Smooth muscle cell (in vitro differentiated cells): ENCODE results near the gene ANGPTL2. TPM values are rescaled to one million over a fixed set of nuclear protein-coding genes. Genes with fewer than 3 reads are reported as not detected.

Source experiments
- DNase-seq: peaks from one replicate; lab custom pipeline; 2025; ENCODE audit not compliant: unreplicated experiment; lab: John Stamatoyannopoulos, UW
- H2AFZ ChIP-seq: fragments of 200-600 bp; sonication (generic); 2 replicates; pipeline ENCODE4 v1.6.0; 2016; ENCODE audit warnings: antibody characterized with exemption, low read depth, mild to moderate bottlenecking
- H3F3A ChIP-seq: fragments of 200-600 bp; sonication (generic); 2 replicates; pipeline ENCODE4 v1.6.0; 2017; ENCODE audit warnings: antibody characterized with exemption, low read depth
- H3K27ac ChIP-seq: fragments of 200-600 bp; sonication (generic); 2 replicates; pipeline ENCODE4 v1.5.1; 2016; ENCODE audit warnings: low read depth, mild to moderate bottlenecking
- H3K27me3 ChIP-seq: fragments of 200-600 bp; sonication (generic); 2 replicates; pipeline ENCODE4 v1.6.1; 2016; ENCODE audit warnings: low read depth, mild to moderate bottlenecking
- H3K36me3 ChIP-seq: fragments of 200-600 bp; sonication (generic); 2 replicates; pipeline ENCODE4 v1.5.1; 2016; ENCODE audit warnings: low read depth
- H3K4me1 ChIP-seq: fragments of 200-600 bp; sonication (generic); 2 replicates; pipeline ENCODE4 v1.5.1; 2016; ENCODE audit warnings: low read depth
- H3K4me2 ChIP-seq: fragments of 200-600 bp; sonication (generic); 2 replicates; pipeline ENCODE4 v1.6.0; 2016; ENCODE audit warnings: mild to moderate bottlenecking
- H3K4me3 ChIP-seq: fragments of 200-600 bp; sonication (generic); 2 replicates; pipeline ENCODE4 v1.5.1; 2016; ENCODE audit warnings: mild to moderate bottlenecking
- H3K79me2 ChIP-seq: fragments of 200-600 bp; sonication (generic); 2 replicates; pipeline ENCODE4 v1.6.0; 2016; ENCODE audit warnings: low read depth, mild to moderate bottlenecking
- H3K9ac ChIP-seq: fragments of 200-600 bp; sonication (generic); 2 replicates; pipeline ENCODE4 v1.6.0; 2016; ENCODE audit warnings: low read depth
- H3K9me3 ChIP-seq: fragments of 200-600 bp; sonication (generic); replicated peaks from 2 replicates; pipeline ENCODE4 v1.5.1; 2016; ENCODE audit warnings: low read depth
- H4K20me1 ChIP-seq: fragments of 200-600 bp; sonication (generic); 2 replicates; pipeline ENCODE4 v1.6.0; 2016; ENCODE audit warnings: low read depth
- CTCF ChIP-seq: fragments of 200-600 bp; sonication (generic); IDR thresholded peaks from 2 replicates; pipeline ENCODE4 v1.5.1; 2017; ENCODE audit warnings: borderline replicate concordance, mild to moderate bottlenecking, antibody characterized with exemption; ENCODE audit not compliant: insufficient read depth, poor library complexity, severe bottlenecking
- WGBS: methylation state at CpG from one replicate; pipeline ENCODE4 v1.1.7; 2016; ENCODE audit warnings: low lambda C conversion rate; 5-methylcytosine and 5-hydroxymethylcytosine counted together
- polyA plus RNA-seq: library from polyadenylated mRNA; unstranded; fragments of >200 nt; fragmentation: Nextera tagmentation; extraction: Ambion mirVana; gene quantifications from 2 replicates; pipeline ENCODE4 v1.2.1, GENCODE V29; 2016
- total RNA-seq: library from RNA; depleted of rRNA; stranded (reverse); fragments of >200 nt; gene quantifications from 2 replicates; pipeline ENCODE4 v1.2.3, GENCODE V29; 2014

Gene ANGPTL2
- total and polyA plus RNA-seq, 2 experiments from 2014 or later = 16.1 to 18.7 TPM

- Histone ChIP-seq H3K27me3 (no peaks in the 10 kb centered on the region), H4K20me1 (peaks cover 6% of the 10 kb centered on the region), H2AFZ (no peak overlapping the region), H3K4me3 (no peak overlapping the region), H3K9me3 (no peaks in the 10 kb centered on the region), H3K4me1 (peaks cover 7% of the 10 kb centered on the region), H3K36me3 (no peaks in the 10 kb centered on the region), H3F3A (no peaks in the 10 kb centered on the region), H3K9ac (no peak overlapping the region), H3K27ac (no peak overlapping the region), H3K4me2 (no peak overlapping the region), H3K79me2 (peaks cover 5% of the 10 kb centered on the region)
- DNase-seq = no peak
- WGBS = 94% methylated on average over 6 of the region's 6 CpGs
- no peak for TF ChIP-seq CTCF
These were observed 6.2 kb downstream of the ANGPTL2 start for GRCh38 chr9:127116088-127116726.

GRCh38 chr9:127114606-127115005 is 7.8 kb downstream of the ANGPTL2 start:
- H3K9me3 ChIP-seq = no peaks in the 10 kb centered on the region

GRCh38 chr9:127113191-127113972 is 9.1 kb downstream of the ANGPTL2 start:
- no peaks in the 10 kb centered on the region for H4K20me1 ChIP-seq
- no peaks in the 10 kb centered on the region for H3K36me3 ChIP-seq
- no peaks in the 10 kb centered on the region for H3K27me3 ChIP-seq
- no peak overlapping the region for H3K9ac ChIP-seq
- H3K4me1 ChIP-seq = peaks cover 4% of the 10 kb centered on the region
- H3K27ac ChIP-seq = no peak overlapping the region
- no peak overlapping the region for H3K4me3 ChIP-seq
- H3K9me3 ChIP-seq = no peaks in the 10 kb centered on the region
- no peaks in the 10 kb centered on the region for H3K79me2 ChIP-seq
- 94% methylated on average over 10 of the region's 10 CpGs for WGBS
- DNase-seq = no peak
- H3K4me2 ChIP-seq = no peak overlapping the region
- H2AFZ ChIP-seq = no peak overlapping the region
- TF ChIP-seq CTCF = no peak
- H3F3A ChIP-seq = no peaks in the 10 kb centered on the region

More at GRCh38 chr9:127114606-127115005, 7.8 kb downstream of the ANGPTL2 start:
- Histone ChIP-seq H3K4me2 (no peak overlapping the region), H3K79me2 (no peaks in the 10 kb centered on the region), H3K27ac (no peak overlapping the region), H2AFZ (no peak overlapping the region), H3F3A (no peaks in the 10 kb centered on the region), H3K27me3 (no peaks in the 10 kb centered on the region), H3K4me1 (peaks cover 4% of the 10 kb centered on the region), H3K36me3 (no peaks in the 10 kb centered on the region), H3K4me3 (no peak overlapping the region), H3K9ac (no peak overlapping the region), H4K20me1 (no peaks in the 10 kb centered on the region)
- 93% methylated on average over 5 of the region's 5 CpGs for WGBS
- no peak for TF ChIP-seq CTCF
- no peak for DNase-seq
